Measurements from ENCODE around the gene PRR15L.
"Not testable (repeated sequence)": the region's sequence is repeated elsewhere in the genome, so short reads cannot be mapped to it uniquely, and the experiment has no call there.

Gene PRR15L

DNA sequence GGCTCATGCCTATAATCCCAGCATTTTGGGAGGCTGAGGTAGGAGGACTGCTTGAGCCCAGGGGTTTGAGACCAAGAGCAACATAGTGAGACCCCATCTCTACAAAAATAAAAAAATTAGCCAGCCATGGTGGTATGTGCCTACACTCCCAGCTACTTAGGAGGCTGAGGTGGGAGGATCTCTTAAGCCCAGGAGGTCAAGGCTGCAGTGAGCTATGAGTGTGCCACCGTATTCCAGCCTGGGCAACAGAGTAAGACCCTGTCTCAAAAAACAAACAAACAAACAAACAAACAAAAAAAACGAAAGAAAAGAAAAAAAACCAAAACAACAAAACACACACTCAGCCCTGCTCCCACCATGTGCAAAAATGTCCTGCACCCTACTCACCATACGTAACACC, 22.2 kb downstream of the PRR15L start:
- not testable (repeated sequence) for DNase-seq (ENCODE audit: low spot score)

DNA sequence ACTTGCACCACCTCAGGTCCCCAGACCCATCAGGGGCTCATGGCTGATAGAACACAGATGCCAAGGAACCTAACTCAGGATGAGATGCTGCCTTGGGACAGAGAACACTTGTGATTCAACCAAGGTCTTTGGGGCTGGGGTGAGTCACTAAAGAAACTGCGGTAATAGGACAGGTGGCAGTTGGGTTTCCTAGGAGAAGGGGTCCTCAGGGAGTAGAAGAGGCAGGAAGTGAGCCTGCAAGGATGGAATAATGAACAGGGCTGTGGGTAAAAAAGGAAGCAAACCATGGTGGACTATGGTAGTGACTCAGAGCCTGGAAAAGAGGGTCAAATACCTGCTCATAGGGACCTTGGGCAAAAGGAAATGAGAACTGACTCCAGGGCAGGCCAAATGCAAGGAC, 22.8 kb downstream of the PRR15L start:
- no peak for DNase-seq (ENCODE audit: low spot score)

DNA sequence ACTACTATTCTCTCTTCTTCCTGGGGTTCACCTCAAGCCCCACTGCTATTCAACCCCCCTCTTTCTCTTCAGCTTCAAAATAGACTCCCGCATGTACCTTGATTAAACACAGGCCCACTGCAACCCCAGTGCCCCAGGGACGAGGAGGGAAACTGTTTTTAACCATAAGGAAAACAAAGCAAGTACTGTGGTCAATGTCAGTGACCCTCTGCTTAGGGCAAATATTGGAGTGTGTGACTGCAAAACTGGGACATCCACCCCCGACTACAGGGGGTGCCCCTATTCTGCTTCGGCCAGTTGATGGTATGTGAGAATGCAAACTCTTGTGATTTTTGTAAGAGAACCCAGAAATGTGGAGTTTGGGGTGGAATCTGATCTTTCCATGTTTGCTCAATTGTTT, 25.8 kb downstream of the PRR15L start:
- no peak for DNase-seq (ENCODE audit: low spot score)

DNA sequence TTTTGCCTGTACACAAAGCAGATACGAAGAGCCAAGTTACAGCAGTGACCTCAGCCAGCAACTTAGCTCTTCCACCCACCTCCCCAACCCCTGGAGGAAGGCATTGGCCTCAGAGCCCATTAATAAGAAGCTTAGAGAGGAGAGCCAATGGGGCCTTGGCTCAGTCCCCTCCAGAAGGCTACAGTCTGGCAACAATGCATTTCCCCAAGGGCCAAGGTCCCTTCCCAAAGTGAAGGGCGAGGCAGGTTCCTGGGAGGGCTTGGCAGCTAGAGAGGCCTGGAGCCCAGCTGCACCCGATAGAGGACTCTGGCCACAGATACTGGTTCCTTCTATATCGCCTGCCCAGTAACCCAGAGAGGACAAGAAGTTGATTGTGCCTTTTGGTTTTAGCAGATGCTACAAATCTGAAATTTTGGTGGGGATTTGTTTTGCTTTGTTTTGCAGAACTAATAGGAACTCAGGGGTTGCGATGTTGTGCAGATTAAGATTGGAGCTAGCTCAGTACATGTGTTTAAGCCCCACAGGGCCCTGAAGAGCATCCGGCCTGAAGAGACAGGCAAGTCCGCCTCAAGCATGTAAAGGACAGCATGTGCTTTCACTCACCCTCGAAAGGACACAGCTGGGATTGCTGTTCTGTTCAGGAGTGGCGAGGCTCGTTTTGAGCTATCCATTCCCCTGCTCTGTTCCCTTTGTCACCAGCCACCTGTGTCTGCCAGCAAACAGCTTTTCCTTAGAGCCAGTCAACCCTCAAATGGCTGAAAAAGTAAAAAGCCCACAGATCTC, 28.3 kb downstream of the PRR15L start:
- no peak for DNase-seq (ENCODE audit: low spot score)

DNA sequence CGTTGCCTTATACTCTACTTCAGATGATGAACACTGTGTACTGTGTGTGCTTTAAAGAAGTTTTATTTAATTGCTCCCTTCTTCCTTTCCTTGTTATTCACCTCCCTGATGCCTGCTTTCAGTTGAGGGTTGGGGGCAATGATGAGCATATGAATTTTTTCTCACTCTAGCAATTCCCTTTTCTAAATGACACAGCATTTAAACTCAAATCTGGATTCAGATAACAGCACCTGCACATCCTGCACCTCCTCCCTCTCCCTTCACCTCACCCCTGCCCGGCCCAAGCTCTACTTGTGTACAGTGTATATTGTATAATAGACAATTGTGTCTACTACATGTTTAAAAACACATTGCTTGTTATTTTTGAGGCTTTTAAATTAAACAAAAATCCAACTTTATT, 29.3 kb downstream of the PRR15L start:
- DNase-seq (ENCODE audit: low spot score), result no peak

DNA sequence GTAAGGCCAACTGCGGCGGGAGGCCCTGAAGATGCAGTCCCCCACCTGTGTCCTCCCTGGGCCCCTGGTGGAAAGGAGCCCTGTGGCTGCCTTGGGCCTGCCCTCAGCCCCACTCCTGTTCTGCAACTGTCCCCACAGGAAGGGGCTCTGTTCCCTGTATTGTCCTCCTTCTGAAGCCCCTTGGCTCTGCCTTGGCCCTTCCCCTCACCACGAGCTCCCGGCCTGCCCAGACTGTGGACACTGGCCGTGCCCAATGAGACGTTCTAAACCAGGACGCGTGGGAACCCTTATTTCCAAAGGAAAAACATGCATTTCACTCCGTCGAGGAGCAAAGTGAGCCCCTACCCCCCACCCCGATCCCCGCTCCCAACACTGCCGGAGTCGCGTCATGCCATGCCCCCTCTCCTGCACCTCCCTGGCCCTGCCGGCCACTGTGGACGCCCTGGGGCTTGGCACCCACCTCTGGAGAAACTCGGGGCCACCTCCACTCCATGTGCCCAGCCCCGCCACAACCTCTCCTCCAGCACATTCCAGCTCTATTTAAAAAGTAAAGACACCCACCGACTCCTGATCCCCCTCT, 29.8 kb downstream of the PRR15L start:
- DNase-seq (ENCODE audit: low spot score), result no peak

DNA sequence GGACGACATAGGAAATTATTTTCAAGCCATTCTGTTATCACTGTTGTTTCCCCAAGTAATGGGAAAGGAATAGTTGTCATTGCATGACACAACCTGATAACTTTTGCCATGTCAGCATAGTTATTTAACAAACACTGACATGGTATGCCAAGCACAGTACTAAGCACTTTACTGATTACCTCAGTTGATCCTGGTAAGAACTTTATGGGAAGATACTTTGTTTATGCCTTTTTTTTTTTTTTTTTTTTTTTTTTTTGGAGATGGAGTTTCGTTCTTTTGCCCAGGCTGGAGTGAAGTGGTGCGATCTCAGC, 32.0 kb downstream of the PRR15L start:
- DNase-seq (ENCODE audit: low spot score), result no peak

DNA sequence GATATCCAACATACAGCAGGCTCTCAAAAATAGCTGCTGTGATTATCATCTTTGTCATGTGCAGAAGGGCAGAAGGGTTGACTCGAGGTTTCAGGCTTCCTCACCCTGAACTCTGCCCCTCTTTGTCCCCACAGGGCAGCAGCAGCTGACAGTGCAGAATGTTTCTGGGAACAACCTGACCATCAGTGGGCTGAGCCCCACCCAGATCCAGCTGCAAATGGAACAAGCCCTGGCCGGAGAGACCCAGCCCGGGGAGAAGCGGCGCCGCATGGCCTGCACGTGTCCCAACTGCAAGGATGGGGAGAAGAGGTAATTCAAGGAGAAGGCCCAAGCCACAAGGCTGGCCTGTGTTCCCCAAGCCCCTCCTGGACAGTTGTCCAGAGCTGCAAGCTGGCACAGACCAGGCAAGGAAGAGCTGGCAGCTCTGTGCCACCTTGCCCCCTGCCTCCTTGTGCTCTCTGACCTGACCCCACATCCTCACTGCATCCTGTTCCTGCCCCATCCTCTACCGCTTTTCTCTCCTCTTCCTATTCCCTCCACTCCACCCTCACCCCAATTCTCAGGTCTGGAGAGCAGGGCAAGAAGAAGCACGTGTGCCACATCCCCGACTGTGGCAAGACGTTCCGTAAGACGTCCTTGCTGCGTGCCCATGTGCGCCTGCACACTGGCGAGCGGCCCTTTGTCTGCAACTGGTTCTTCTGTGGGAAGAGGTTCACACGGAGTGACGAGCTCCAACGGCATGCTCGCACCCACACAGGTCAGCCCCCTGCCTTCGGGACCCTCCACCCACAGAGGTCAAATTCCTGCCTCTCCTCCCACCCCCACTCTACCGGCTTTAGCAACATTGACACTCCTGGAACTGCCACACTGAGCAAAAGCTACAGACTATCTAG, 32.7 kb downstream of the PRR15L start:
- no peak for DNase-seq (ENCODE audit: low spot score)

DNA sequence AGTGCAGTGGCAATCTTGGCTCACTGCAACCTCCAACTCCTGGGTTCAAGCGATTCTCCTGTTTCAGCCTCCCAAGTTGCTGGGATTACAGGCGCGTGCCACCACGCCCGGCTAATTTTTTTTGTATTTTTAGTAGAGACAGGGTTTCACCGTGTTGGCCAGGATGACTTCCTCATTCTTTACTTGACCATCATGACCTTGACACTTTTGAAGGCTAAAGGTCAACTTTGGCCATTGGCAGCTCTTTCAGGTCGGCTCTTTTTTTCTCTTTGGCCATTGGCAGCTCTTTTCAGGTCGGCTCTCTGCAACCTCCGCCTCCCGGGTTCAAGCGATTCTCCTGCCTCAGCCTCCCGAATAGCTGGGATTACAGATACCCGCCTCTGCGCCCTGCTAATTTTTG, 37.8 kb downstream of the PRR15L start:
- DNase-seq (ENCODE audit: low spot score), result not testable (repeated sequence)

DNA sequence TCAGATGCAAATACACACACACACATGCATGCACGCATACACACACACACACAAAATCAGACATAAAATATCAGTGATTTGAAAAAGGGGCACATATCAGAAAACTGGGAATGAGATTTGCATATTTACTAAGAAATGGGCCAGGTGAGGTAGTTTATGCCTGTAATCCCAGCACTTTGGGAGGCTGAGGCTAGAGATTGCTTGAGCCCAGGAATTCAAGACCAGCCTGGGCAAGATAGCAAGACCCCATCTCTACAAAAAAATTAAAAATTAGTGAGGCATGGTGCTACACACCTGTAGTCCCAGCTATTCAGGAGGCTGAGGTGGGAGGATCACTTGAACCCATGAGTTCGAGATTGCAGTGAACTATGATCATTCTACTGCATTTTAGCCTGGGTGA, 38.7 kb downstream of the PRR15L start:
- DNase-seq (ENCODE audit: low spot score), result no peak

DNA sequence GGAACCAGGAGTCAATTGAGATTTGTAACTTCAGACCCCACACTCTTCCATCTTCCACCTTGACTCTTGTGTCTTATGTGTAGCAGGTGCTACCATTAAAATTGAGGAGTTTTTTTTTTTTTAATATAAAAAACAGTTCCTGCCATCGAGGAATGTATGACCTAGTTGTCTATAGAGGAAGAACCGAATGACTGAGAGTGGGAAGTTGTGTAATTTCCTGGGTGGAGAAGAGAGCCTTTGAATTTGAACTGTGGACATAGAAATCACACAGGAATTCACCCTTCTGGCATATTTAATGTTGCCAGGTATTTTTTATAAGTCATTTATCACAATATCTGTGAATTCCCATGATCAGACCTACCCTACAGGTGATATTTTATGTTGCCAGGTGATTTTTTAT, 39.7 kb downstream of the PRR15L start:
- no peak for DNase-seq (ENCODE audit: low spot score)

DNA sequence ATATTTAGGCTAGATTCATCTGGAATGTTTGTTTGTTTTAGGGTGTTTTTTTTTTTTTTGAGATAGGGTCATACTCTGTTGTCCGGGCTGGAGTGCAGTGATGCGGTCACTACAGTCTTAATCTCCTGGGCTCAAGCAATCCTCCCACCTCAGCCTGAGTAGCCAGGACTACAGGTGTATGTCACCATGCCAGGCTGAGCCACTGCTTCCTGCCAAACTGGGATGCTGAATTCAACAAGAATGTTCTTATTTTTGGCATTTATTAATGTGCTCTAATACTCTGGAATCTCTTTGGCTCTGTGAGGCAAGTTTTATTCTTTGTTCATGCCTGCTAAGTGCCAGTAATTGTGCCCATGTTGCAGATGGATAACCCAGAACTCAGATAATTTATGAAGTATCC, 40.1 kb downstream of the PRR15L start:
- no peak for DNase-seq (ENCODE audit: low spot score)

DNA sequence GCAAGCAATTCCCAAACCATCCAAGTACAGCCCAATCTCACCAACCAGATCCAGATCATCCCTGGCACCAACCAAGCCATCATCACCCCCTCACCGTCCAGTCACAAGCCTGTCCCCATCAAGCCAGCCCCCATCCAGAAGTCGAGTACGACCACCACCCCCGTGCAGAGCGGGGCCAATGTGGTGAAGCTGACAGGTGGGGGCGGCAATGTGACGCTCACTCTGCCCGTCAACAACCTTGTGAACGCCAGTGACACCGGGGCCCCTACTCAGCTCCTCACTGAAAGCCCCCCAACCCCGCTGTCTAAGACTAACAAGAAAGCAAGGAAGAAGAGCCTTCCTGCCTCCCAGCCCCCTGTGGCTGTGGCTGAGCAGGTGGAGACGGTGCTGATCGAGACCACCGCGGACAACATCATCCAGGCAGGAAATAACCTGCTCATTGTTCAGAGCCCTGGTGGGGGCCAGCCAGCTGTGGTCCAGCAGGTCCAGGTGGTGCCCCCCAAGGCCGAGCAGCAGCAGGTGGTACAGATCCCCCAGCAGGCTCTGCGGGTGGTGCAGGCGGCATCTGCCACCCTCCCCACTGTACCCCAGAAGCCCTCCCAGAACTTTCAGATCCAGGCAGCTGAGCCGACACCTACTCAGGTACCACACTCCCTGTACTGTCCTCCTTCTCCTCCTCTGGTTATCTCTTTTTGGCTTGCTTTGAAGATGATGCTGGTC, 41.0 kb downstream of the PRR15L start:
- no peak for DNase-seq (ENCODE audit: low spot score)

DNA sequence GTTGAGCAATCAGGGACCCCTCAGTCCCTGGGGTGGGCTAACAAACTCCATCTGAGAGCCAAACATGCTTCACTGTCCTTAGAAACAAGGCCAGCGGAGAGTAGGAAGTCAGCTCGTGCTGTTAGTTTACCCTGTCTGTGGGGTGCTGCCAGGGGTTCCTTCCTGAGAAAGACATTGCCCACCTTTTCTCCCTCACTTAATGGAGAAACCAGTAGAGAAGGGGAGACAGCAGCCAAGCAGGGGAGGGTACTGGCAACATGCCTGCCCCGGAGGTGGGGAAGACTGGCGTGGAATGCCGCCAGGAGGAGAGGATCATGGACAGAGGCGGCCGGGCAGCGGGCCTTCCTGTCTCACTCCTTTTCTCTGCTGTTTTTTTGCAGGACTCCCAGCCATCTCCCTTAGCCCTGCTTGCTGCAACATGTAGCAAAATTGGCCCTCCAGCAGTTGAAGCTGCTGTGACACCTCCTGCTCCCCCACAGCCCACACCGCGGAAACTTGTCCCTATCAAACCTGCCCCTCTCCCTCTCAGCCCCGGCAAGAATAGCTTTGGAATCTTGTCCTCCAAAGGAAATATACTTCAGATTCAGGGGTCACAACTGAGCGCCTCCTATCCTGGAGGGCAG, 41.8 kb downstream of the PRR15L start:
- no peak for DNase-seq (ENCODE audit: low spot score)

DNA sequence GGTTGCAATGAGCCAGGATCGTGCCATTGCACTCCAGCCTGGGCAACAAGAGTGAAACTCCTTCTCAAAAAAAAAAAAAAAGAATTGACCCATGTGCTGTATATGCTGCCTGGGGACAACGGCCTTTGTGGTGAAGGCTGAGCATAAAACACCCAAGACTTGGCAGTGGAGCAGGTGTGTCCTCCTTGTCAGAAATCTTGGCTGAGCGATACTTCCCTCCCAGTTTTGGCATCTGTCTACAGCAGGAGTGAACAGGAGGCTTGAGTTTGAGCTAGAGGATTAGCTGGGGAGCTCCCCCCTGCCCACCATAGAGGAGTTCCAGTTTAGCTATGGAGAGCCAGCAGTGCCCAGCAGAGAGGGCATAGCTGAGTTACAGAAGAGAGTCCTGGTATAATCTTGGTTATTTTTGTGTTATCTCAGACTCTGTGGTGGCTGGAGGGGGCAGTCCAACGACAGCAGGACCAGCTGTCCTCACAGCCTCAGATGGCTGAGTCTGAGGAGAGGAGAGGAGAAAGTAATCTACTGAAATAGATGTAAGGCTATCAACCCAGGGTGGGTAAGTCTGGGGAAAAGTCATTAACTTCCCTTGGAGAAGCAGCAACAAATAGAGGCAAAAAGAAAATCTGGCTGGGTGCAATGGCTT, 43.3 kb downstream of the PRR15L start:
- no peak for DNase-seq (ENCODE audit: low spot score)

DNA sequence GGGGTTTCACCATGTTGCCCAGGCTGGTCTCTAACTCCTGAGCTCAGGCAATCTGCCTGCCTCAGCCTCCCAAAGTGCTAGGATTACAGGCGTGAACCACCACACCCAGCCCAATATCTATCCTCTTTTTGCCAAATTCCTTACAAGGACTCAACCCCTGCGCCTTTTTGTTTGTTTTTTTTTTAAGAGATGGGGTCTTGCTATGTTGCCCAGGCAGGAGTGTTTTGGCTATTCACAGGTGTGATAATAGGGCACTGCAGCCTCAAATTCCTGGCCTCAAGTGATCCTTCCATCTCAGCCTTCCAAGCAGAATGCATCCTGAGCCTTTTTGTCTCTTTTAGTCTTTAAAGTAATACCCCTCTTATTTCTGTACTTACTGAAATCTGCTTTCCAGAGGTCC, 44.6 kb downstream of the PRR15L start:
- no peak for DNase-seq (ENCODE audit: low spot score)

DNA sequence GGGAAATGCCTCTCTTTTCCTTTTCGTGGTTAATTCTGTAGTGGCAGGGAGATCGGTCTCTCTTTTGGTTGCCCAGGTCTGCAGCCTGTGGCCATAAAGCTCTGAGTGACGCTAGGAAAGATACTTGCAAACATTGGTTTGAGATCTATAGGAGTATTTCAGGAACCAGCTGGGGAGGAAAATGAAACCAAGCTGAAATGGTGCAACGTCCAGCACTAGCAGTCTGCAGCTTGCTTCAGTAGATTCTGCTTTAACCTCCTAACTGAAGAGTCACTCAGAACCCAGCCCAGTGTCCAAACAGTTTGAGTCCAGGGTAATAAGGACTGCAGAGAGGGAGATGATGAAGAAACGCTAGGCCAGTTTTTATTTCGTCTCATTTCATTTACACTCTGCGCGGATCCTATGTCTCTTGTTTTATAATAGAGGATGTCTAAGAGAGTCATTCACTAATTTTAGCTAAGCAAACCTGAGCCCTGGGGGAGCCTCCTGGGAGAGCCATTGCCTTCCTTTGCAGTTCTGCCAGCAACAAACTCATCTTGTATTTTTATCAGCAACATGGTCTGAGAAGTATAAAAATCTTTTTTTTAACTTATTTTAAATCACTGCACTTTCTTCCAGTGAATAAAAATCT, 49.6 kb downstream of the PRR15L start:
- DNase-seq (ENCODE audit: low spot score), result no peak

DNA sequence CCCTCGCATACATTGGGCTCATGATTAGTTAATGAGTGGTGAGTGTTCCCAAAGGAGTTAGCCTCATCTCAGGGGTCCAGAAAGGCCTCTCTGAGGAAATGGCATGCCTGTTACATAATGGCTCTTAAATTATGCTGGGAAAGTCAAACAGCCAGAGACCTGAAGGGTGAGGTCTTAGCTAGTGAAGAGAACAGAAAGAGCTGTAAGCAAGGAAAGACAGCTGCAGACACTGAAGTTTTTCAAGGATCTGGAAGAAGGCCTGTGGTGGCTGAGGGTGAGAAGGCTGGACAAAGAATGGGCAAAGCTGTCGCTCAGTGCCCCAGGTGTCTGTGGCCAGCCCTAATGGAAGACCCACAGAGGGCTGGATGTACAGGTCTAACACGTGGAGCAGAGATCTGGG, 51.2 kb downstream of the PRR15L start:
- DNase-seq (ENCODE audit: low spot score), result no peak

DNA sequence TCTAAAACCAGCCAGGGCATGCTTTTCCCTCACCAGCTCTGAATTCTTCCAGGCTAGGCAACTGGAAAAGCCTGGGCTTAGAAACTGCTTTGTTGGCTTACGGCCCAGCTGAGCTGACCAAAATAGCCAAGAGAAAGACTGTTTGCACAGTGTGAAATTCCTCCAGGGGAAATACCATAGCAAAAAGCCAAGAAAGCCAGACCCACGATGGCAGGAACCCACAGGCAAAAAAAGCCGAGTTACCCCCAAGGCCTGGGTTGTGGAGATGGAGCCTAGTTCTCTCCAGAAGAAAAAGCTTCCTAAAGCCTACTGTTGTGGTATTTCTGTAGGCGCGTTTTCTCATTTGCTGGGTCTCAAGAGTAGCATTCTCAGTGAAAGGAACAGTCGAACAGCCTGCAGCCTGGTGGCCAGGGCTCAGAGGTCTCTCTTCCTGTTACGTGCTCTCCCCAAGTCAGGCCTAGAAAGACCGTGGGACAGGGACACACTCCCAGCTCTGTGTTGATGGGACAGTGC, 52.4 kb downstream of the PRR15L start:
- no peak for DNase-seq (ENCODE audit: low spot score)

DNA sequence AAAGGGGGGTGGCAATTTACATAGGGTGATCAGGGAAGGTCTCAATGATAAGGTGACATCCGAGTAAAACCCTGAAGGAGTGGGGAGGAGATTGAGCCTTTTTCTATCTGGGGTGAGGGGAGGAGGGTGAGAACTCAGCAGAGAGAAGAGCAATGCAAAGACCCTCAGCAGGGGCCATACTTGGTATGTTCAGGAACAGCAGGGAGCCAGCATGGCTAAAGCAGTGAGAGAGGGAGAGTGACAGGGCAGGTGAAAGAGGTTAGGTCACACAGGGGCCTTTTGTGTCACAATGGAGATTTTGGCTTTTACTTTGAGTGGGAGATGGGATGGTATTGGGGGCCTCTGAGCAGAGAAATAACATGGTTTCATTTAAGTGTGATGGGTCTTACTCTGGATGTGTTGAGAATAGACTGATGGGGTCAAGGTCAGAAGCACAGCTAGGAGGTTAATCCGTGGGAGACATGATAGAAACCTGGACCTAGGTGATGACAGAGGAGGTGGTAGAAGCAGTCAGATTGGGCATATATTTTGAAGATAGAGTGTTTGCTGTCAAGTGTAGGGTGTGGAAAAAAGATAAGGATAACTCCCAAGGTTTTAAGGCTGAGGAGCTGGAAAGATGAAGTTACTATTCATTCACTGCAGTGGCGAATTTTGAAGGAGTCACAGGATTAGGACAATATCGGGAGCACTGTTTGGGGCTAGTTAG, 55.5 kb downstream of the PRR15L start:
- DNase-seq (ENCODE audit: low spot score), result no peak
